Vagina (tissue), 2 donors: ENCODE results near the gene ADGRG6.

Experiments
- POLR2A ChIP-seq, 2 donors: fragments of 450-650 bp; IDR thresholded peaks; one replicate each; pipeline ENCODE4 v1.6.1; 2017; ENCODE audit warnings: antibody characterized with exemption in 2 of 2, mild to moderate bottlenecking in 2 of 2, moderate library complexity in 2 of 2
- TF ChIP-seq, protein P1 (sequence below), 3 experiments: fragments of 450-650 bp in 2 of 3; fragments of 200-600 bp in 1 of 3; sonication (generic) in 1 of 3; IDR thresholded peaks; one replicate each; pipeline ENCODE4 v1.5.1; 2017 to 2019; ENCODE audit warnings: antibody characterized with exemption in 3 of 3, mild to moderate bottlenecking in 2 of 3, moderate library complexity in 2 of 3

DNA sequence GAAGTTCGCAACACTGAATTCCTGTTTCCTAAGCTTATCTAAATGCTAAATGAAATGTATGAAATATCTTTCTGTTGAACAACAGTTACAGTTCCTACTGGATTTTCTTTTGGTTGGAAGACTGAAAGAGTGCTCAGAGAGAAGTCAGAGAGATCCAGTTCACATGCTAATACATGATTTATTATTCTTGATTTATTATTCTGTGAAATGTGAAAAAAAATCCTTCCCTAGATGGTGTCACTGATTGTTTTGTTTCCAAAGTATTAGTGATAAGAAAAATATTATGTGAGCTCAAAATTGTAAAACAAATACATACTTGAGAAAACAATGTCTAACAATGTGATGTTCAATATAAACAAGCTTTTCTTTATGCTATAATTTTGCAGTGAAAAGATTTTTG lies 42.1 kb downstream of the ADGRG6 start:
- TF ChIP-seq, protein P1, sequence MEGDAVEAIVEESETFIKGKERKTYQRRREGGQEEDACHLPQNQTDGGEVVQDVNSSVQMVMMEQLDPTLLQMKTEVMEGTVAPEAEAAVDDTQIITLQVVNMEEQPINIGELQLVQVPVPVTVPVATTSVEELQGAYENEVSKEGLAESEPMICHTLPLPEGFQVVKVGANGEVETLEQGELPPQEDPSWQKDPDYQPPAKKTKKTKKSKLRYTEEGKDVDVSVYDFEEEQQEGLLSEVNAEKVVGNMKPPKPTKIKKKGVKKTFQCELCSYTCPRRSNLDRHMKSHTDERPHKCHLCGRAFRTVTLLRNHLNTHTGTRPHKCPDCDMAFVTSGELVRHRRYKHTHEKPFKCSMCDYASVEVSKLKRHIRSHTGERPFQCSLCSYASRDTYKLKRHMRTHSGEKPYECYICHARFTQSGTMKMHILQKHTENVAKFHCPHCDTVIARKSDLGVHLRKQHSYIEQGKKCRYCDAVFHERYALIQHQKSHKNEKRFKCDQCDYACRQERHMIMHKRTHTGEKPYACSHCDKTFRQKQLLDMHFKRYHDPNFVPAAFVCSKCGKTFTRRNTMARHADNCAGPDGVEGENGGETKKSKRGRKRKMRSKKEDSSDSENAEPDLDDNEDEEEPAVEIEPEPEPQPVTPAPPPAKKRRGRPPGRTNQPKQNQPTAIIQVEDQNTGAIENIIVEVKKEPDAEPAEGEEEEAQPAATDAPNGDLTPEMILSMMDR (IDR thresholded peaks at IDR 0.05), result no peak
- TF ChIP-seq POLR2A (IDR thresholded peaks at IDR 0.05), result no peak
